Uterus (tissue), 2 donors: Measurements from ENCODE around the gene CDH13.

Source experiments
- POLR2A ChIP-seq, 2 donors: fragments of 450-650 bp; IDR thresholded peaks; one replicate each; pipeline ENCODE4 v1.6.1; 2016; ENCODE audit warnings: antibody characterized with exemption in 2 of 2, mild to moderate bottlenecking in 1 of 2, moderate library complexity in 1 of 2
- TF ChIP-seq, protein P1 (sequence below), 4 experiments: fragments of 200-600 bp in 2 of 4; fragments of 450-650 bp in 2 of 4; sonication (generic) in 2 of 4; IDR thresholded peaks; one replicate each; pipeline ENCODE4 v1.5.1; 2016 to 2019; ENCODE audit warnings: antibody characterized with exemption in 4 of 4, mild to moderate bottlenecking in 2 of 4, moderate library complexity in 1 of 4

DNA sequence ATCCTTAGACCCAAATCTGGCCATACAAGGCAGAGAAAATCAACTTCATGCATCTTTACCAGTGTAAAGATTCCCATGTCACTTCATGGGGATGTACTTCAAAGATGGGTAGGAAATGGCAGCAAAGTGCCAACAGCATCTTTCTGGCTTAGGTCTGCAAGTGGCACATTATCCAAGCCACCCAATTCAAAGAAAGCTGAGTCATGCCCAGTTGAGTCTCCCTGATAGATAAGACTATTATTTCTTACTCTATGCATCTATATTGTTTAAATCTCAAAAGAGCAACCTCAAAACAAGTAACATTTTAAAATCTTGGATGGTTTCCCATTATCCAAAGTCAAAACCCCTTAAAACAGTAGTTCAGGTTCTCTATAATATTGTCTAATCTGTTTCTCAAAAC, 1119.8 kb downstream of the CDH13 start:
- TF ChIP-seq, protein P1, sequence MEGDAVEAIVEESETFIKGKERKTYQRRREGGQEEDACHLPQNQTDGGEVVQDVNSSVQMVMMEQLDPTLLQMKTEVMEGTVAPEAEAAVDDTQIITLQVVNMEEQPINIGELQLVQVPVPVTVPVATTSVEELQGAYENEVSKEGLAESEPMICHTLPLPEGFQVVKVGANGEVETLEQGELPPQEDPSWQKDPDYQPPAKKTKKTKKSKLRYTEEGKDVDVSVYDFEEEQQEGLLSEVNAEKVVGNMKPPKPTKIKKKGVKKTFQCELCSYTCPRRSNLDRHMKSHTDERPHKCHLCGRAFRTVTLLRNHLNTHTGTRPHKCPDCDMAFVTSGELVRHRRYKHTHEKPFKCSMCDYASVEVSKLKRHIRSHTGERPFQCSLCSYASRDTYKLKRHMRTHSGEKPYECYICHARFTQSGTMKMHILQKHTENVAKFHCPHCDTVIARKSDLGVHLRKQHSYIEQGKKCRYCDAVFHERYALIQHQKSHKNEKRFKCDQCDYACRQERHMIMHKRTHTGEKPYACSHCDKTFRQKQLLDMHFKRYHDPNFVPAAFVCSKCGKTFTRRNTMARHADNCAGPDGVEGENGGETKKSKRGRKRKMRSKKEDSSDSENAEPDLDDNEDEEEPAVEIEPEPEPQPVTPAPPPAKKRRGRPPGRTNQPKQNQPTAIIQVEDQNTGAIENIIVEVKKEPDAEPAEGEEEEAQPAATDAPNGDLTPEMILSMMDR (IDR thresholded peaks at IDR 0.05), result no peak
- TF ChIP-seq POLR2A (IDR thresholded peaks at IDR 0.05), result no peak
